DOHH2 (cell line): ENCODE data around the gene OR2AG1.

Source experiments
- CTCF ChIP-seq: fragments of 200-600 bp; sonication (generic); IDR thresholded peaks from one replicate; pipeline ENCODE4 v1.5.1; 2014; ENCODE audit warnings: antibody characterized with exemption, mild to moderate bottlenecking, low read depth, low read length; ENCODE audit not compliant: poor library complexity, severe bottlenecking
- EZH2phosphoT487 ChIP-seq: fragments of 200-600 bp; sonication (generic); IDR thresholded peaks from 2 replicates; pipeline ENCODE4 v1.6.1; 2017; ENCODE audit warnings: borderline replicate concordance, mild to moderate bottlenecking, antibody characterized with exemption, low read length, moderate library complexity, mixed read lengths

GRCh38 chr11:6812390-6813005, 29.7 kb downstream of the OR2AG1 start:
- TF ChIP-seq CTCF = peak; percentile 86
- TF ChIP-seq EZH2phosphoT487 = no peak
